Keratinocyte (primary cell): ENCODE measurements around the gene BEAN1.

Experiments
- CTCF ChIP-seq, 3 experiments: IDR thresholded peaks in 1 of 3; conservative IDR thresholded peaks in 1 of 3; optimal IDR thresholded peaks in 1 of 3; 2 replicates in 2 of 3; 3 replicates in 1 of 3; pipeline versions ENCODE3 to v1.5.1; 2011; ENCODE audit warnings: low read length in 3 of 3, mild to moderate bottlenecking in 3 of 3, moderate library complexity in 2 of 3, control low read depth in 1 of 3, inconsistent platforms in 1 of 3; ENCODE audit not compliant: insufficient read depth in 2 of 3; ENCODE audit errors: extremely low read depth in 1 of 3
- EZH2 ChIP-seq: IDR thresholded peaks from one replicate; pipeline ENCODE4 v1.6.1; 2012; ENCODE audit warnings: inconsistent platforms, mild to moderate bottlenecking, low read length, moderate library complexity

- no peak for TF ChIP-seq EZH2
- TF ChIP-seq CTCF (optimal IDR thresholded peaks at IDR 0.05 in 1 of 3, IDR thresholded peaks at IDR 0.05 in 1 of 3, conservative IDR thresholded peaks at IDR 0.05 in 1 of 3; ENCODE audit: extremely low read depth in 1 of 3, insufficient read depth in 2 of 3, low read length in 3 of 3): no peak
Measured at GRCh38 chr16:66408163-66409048, 18.7 kb upstream of the BEAN1 start.
